PC-9 (cell line): ENCODE results near the gene TNFRSF14.

Experiments
- CTCF ChIP-seq: fragments of 200-600 bp; sonication (generic); conservative IDR thresholded peaks from 2 replicates; pipeline ENCODE4 v1.6.1; 2017; ENCODE audit warnings: mixed run types, antibody characterized with exemption, mild to moderate bottlenecking, moderate library complexity
- EZH2 ChIP-seq: fragments of 200-600 bp; sonication (generic); IDR thresholded peaks from 2 replicates; pipeline ENCODE4 v1.8.0; 2017; ENCODE audit warnings: antibody characterized with exemption, low read depth

- TF ChIP-seq CTCF (no peak), EZH2 (no peak)
These were observed 10.2 kb upstream of the TNFRSF14 start for GRCh38 chr1:2545754-2546514.
